ENCODE data around the gene SPECC1L.

Gene SPECC1L

GRCh38 chr22:24398409-24398808 lies 127.8 kb downstream of the SPECC1L start:
- H2AFZ ChIP-seq (ENCODE audit: insufficient read depth, low read length, poor library complexity), result no peak overlapping the region
- no peak overlapping the region for H2AK5ac ChIP-seq (ENCODE audit: low read length)
- no peaks in the 10 kb centered on the region for H3K9me3 ChIP-seq (ENCODE audit: insufficient read depth, low read depth, low read length)
- H2BK12ac ChIP-seq (ENCODE audit: low read length), result no peak overlapping the region
- H3K36me3 ChIP-seq (ENCODE audit: control insufficient read depth in 1 of 2, insufficient read depth in 2 of 2, low read length in 2 of 2), result peaks cover 10 to 13% of the 10 kb centered on the region in 2 experiments
- no peak overlapping the region for H4K12ac ChIP-seq (ENCODE audit: low read depth, low read length)
- H3K27me3 ChIP-seq (ENCODE audit: insufficient read depth, low read length), result no peaks in the 10 kb centered on the region
- no peak overlapping the region for H3K4ac ChIP-seq (ENCODE audit: low read depth, low read length)
- H3K4me3 ChIP-seq (ENCODE audit: low read depth, low read length), result no peak overlapping the region
- DNase-seq, result no peak
- H2BK5ac ChIP-seq (ENCODE audit: low read depth, low read length, poor library complexity), result no peak overlapping the region
- no peak overlapping the region for H2BK120ac ChIP-seq (ENCODE audit: insufficient read depth, low read length, poor library complexity)
- no peak overlapping the region for H3K18ac ChIP-seq (ENCODE audit: low read length)
- no peaks in the 10 kb centered on the region for H3K79me2 ChIP-seq (ENCODE audit: control insufficient read depth, insufficient read depth, low read length, poor library complexity)
- no peak overlapping the region for H3K9ac ChIP-seq (ENCODE audit: low read length)
- no peak overlapping the region for H4K8ac ChIP-seq (ENCODE audit: low read depth, low read length)
- H3K14ac ChIP-seq (ENCODE audit: low read length), result no peak overlapping the region
- no peak overlapping the region for H4K91ac ChIP-seq (ENCODE audit: low read depth, low read length)
- no peak overlapping the region for H3K27ac ChIP-seq (ENCODE audit: low read depth, low read length)
- no peaks in the 10 kb centered on the region for H3K79me1 ChIP-seq (ENCODE audit: low read length)
- no peak overlapping the region for H3K23ac ChIP-seq (ENCODE audit: low read length)
- H3K4me1 ChIP-seq (ENCODE audit: control insufficient read depth in 1 of 2, insufficient read depth in 2 of 2, low read length in 2 of 2), result peaks cover 7 to 8% of the 10 kb centered on the region in 2 experiments
- no peak overlapping the region for H3K4me2 ChIP-seq (ENCODE audit: low read length)

- Histone ChIP-seq H2BK120ac (ENCODE audit: insufficient read depth, low read length, poor library complexity) (no peak overlapping the region), H3K4me1 (ENCODE audit: control insufficient read depth in 1 of 2, insufficient read depth in 2 of 2, low read length in 2 of 2) (peaks cover 8 to 14% of the 10 kb centered on the region in 2 experiments), H3K36me3 (ENCODE audit: control insufficient read depth in 1 of 2, insufficient read depth in 2 of 2, low read length in 2 of 2) (peaks cover 19 to 24% of the 10 kb centered on the region in 2 experiments)
These were observed 129.5 kb downstream of the SPECC1L start for GRCh38 chr22:24400034-24400725.

GRCh38 chr22:24400726-24401596 lies 130.3 kb downstream of the SPECC1L start:
- H3K27ac ChIP-seq (ENCODE audit: low read depth, low read length), result no peak overlapping the region
- no peak overlapping the region for H3K4me3 ChIP-seq (ENCODE audit: low read depth, low read length)
- WGBS (ENCODE audit: extremely low coverage, insufficient coverage, insufficient read length), result no CpG with 5 or more reads among the region's 9 CpGs
- H2AK5ac ChIP-seq (ENCODE audit: low read length), result no peak overlapping the region
- no peaks in the 10 kb centered on the region for H3K9me3 ChIP-seq (ENCODE audit: insufficient read depth, low read depth, low read length)
- no peaks in the 10 kb centered on the region for H3K79me2 ChIP-seq (ENCODE audit: control insufficient read depth, insufficient read depth, low read length, poor library complexity)
- no peak overlapping the region for H2BK120ac ChIP-seq (ENCODE audit: insufficient read depth, low read length, poor library complexity)
- no peaks in the 10 kb centered on the region for H3K79me1 ChIP-seq (ENCODE audit: low read length)
- H2AFZ ChIP-seq (ENCODE audit: insufficient read depth, low read length, poor library complexity), result no peak overlapping the region
- no peaks in the 10 kb centered on the region for H3K27me3 ChIP-seq (ENCODE audit: insufficient read depth, low read length)
- H2BK12ac ChIP-seq (ENCODE audit: low read length), result no peak overlapping the region
- H3K18ac ChIP-seq (ENCODE audit: low read length), result no peak overlapping the region
- no peak overlapping the region for H4K8ac ChIP-seq (ENCODE audit: low read depth, low read length)
- no peak overlapping the region for H3K14ac ChIP-seq (ENCODE audit: low read length)
- H2BK5ac ChIP-seq (ENCODE audit: low read depth, low read length, poor library complexity), result no peak overlapping the region
- no peak overlapping the region for H4K91ac ChIP-seq (ENCODE audit: low read depth, low read length)
- H3K4ac ChIP-seq (ENCODE audit: low read depth, low read length), result no peak overlapping the region
- H3K23ac ChIP-seq (ENCODE audit: low read length), result no peak overlapping the region
- H4K12ac ChIP-seq (ENCODE audit: low read depth, low read length), result no peak overlapping the region
- no peak overlapping the region for H3K4me2 ChIP-seq (ENCODE audit: low read length)
- H3K36me3 ChIP-seq (ENCODE audit: control insufficient read depth in 1 of 2, insufficient read depth in 2 of 2, low read length in 2 of 2), result peaks cover 18 to 25% of the 10 kb centered on the region in 2 experiments
- DNase-seq, result peak in 1 of 2 donors; percentile 9
- no peak overlapping the region for H3K9ac ChIP-seq (ENCODE audit: low read length)
- peaks cover 8 to 14% of the 10 kb centered on the region in 2 experiments for H3K4me1 ChIP-seq (ENCODE audit: control insufficient read depth in 1 of 2, insufficient read depth in 2 of 2, low read length in 2 of 2)

More at GRCh38 chr22:24400034-24400725, 129.5 kb downstream of the SPECC1L start:
- no peak overlapping the region for H3K9ac ChIP-seq (ENCODE audit: low read length)
- no peak overlapping the region for H3K27ac ChIP-seq (ENCODE audit: low read depth, low read length)
- WGBS (ENCODE audit: extremely low coverage, insufficient coverage, insufficient read length), result no CpG with 5 or more reads among the region's 8 CpGs
- H4K8ac ChIP-seq (ENCODE audit: low read depth, low read length), result no peak overlapping the region
- H3K4ac ChIP-seq (ENCODE audit: low read depth, low read length), result no peak overlapping the region
- no peaks in the 10 kb centered on the region for H3K27me3 ChIP-seq (ENCODE audit: insufficient read depth, low read length)
- H3K79me2 ChIP-seq (ENCODE audit: control insufficient read depth, insufficient read depth, low read length, poor library complexity), result no peaks in the 10 kb centered on the region
- no peak overlapping the region for H2AK5ac ChIP-seq (ENCODE audit: low read length)
- no peak overlapping the region for H3K18ac ChIP-seq (ENCODE audit: low read length)
- no peak overlapping the region for H2BK12ac ChIP-seq (ENCODE audit: low read length)
- no peak overlapping the region for H2BK5ac ChIP-seq (ENCODE audit: low read depth, low read length, poor library complexity)
- no peaks in the 10 kb centered on the region for H3K9me3 ChIP-seq (ENCODE audit: insufficient read depth, low read depth, low read length)
- no peak overlapping the region for H3K4me3 ChIP-seq (ENCODE audit: low read depth, low read length)
- H3K4me2 ChIP-seq (ENCODE audit: low read length), result no peak overlapping the region
- H3K23ac ChIP-seq (ENCODE audit: low read length), result no peak overlapping the region
- H2AFZ ChIP-seq (ENCODE audit: insufficient read depth, low read length, poor library complexity), result no peak overlapping the region
- no peaks in the 10 kb centered on the region for H3K79me1 ChIP-seq (ENCODE audit: low read length)
- no peak overlapping the region for H4K12ac ChIP-seq (ENCODE audit: low read depth, low read length)
- no peak overlapping the region for H4K91ac ChIP-seq (ENCODE audit: low read depth, low read length)
- H3K14ac ChIP-seq (ENCODE audit: low read length), result no peak overlapping the region
- DNase-seq, result no peak

- Histone ChIP-seq H3K27me3 (ENCODE audit: insufficient read depth, low read length) (no peaks in the 10 kb centered on the region), H2BK12ac (ENCODE audit: low read length) (no peak overlapping the region), H3K4me1 (ENCODE audit: control insufficient read depth in 1 of 2, insufficient read depth in 2 of 2, low read length in 2 of 2) (peaks cover 16 to 21% of the 10 kb centered on the region in 2 experiments), H4K91ac (ENCODE audit: low read depth, low read length) (no peak overlapping the region), H3K9me3 (ENCODE audit: insufficient read depth, low read depth, low read length) (no peaks in the 10 kb centered on the region), H3K4ac (ENCODE audit: low read depth, low read length) (no peak overlapping the region), H3K23ac (ENCODE audit: low read length) (no peak overlapping the region), H3K9ac (ENCODE audit: low read length) (no peak overlapping the region), H4K8ac (ENCODE audit: low read depth, low read length) (no peak overlapping the region), H3K36me3 (ENCODE audit: control insufficient read depth in 1 of 2, insufficient read depth in 2 of 2, low read length in 2 of 2) (peaks cover 15 to 22% of the 10 kb centered on the region in 2 experiments), H3K79me2 (ENCODE audit: control insufficient read depth, insufficient read depth, low read length, poor library complexity) (no peaks in the 10 kb centered on the region), H4K12ac (ENCODE audit: low read depth, low read length) (no peak overlapping the region), H2AK5ac (ENCODE audit: low read length) (no peak overlapping the region), H3K79me1 (ENCODE audit: low read length) (no peaks in the 10 kb centered on the region), H3K27ac (ENCODE audit: low read depth, low read length) (no peak overlapping the region), H2BK5ac (ENCODE audit: low read depth, low read length, poor library complexity) (no peak overlapping the region), H2AFZ (ENCODE audit: insufficient read depth, low read length, poor library complexity) (no peak overlapping the region), H3K4me2 (ENCODE audit: low read length) (no peak overlapping the region), H3K14ac (ENCODE audit: low read length) (no peak overlapping the region), H3K4me3 (ENCODE audit: low read depth, low read length) (no peak overlapping the region), H3K18ac (ENCODE audit: low read length) (no peak overlapping the region), H2BK120ac (ENCODE audit: insufficient read depth, low read length, poor library complexity) (no peak overlapping the region)
- no CpG with 5 or more reads among the region's 5 CpGs for WGBS (ENCODE audit: extremely low coverage, insufficient coverage, insufficient read length)
- DNase-seq, result no peak
These were observed 131.3 kb downstream of the SPECC1L start for GRCh38 chr22:24401931-24402367.

Data from trophoblast cell (in vitro differentiated cells and primary cell).